GM12864 (cell line): ENCODE data around the gene EIF4B.

Experiments used
- DNase-seq: peaks from one replicate; pipeline ENCODE4 v3.0.0-alpha.2; 2011; ENCODE audit warnings: low read depth
- H3K4me3 ChIP-seq: 2 replicates; pipeline ENCODE4 v1.5.1; 2011; ENCODE audit warnings: mild to moderate bottlenecking, low read depth, low read length, control low read depth
- TF ChIP-seq, protein P1 (sequence below): IDR thresholded peaks from 2 replicates; pipeline ENCODE4 v1.5.1; 2011; ENCODE audit warnings: low read depth, mild to moderate bottlenecking, moderate library complexity, low read length, control low read depth, inconsistent platforms; ENCODE audit errors: missing control alignments

EIF4B gene

DNA sequence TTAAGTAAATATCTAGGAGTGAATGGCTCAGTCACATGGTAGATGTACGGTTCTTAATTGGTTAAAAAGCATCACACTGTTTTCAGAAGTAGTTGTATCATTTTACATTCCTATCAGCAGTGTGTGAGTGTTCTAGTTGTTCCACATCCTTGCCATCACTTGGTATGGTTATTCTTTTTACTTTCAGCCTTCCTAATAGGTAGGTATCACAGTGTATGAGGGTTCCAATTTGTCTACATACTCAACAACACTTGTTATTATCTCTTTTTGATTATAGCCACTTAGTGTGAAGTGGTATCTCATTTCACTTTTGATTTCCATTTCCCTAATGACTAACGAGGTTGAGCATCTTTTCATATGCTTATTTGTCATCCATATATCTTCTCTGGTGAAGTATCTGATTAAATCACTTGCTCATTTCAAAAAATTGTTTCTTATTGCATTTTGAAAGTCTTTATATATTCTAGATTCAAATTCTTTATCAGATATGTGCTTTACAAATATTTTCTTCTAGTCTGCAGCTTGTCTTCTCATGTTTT lies 76.5 kb downstream of the EIF4B start:
- H3K4me3 ChIP-seq, result no peak overlapping the region
- no peak for DNase-seq
- TF ChIP-seq, protein P1, sequence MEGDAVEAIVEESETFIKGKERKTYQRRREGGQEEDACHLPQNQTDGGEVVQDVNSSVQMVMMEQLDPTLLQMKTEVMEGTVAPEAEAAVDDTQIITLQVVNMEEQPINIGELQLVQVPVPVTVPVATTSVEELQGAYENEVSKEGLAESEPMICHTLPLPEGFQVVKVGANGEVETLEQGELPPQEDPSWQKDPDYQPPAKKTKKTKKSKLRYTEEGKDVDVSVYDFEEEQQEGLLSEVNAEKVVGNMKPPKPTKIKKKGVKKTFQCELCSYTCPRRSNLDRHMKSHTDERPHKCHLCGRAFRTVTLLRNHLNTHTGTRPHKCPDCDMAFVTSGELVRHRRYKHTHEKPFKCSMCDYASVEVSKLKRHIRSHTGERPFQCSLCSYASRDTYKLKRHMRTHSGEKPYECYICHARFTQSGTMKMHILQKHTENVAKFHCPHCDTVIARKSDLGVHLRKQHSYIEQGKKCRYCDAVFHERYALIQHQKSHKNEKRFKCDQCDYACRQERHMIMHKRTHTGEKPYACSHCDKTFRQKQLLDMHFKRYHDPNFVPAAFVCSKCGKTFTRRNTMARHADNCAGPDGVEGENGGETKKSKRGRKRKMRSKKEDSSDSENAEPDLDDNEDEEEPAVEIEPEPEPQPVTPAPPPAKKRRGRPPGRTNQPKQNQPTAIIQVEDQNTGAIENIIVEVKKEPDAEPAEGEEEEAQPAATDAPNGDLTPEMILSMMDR, result no peak

DNA sequence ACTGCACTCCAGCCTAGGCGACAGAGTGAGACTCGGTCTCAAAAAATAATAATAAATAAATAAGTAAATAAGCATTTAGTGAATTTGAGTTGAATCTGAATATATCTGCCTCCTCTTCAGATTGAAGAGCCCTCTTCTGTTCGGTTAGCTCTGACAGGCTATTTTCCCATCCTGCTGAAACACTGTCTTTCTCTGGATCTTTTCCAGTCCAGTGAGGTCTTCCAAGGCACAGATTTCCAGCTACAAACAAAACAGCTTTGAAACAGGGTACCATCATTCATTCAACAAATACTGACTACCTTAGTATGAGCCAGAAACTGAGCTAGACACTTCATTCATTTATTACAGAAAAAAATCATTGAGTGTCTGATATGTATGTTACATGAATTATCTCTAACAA lies 80.1 kb downstream of the EIF4B start:
- no peak overlapping the region for H3K4me3 ChIP-seq
- TF ChIP-seq, protein P1, result no peak
- DNase-seq, result no peak

DNA sequence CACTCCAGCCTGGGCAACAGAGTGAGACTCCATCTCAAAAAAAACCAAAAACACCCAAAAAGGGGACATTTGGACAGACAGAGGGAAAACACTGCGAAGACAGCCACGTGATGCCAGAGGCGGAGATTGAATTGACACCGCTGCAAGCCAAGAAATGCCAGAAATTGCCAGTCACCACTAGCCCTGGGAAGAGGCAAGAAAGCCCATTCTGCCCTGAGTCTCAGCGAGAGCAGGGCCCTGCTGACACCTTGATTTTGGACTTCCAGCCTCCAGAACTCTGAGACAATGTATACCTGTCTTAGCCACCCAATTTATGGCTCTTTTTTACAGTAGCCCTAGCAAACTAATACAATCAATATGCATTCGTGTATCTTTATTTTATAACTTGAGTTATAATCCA lies 83.8 kb downstream of the EIF4B start:
- H3K4me3 ChIP-seq, result no peak overlapping the region
- no peak for DNase-seq
- TF ChIP-seq, protein P1, result no peak

DNA sequence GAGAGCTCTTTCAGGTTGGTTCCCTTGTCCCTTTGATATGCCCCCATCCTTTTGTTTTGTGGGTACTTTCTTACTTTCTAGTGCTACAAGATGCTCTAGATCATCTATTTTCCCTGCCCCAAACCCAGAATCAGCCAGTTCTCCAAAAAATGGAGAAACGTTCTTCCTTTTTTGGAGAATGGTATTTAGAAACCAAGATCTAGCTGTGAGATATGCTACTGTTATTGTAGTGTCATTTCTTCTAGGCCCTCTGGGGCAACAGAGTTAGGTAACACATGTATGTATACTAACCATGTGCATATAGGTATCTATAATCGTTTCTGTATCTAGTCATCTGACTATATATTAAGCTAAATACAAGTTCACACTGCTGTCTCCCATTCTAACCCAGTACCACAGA lies 84.3 kb downstream of the EIF4B start:
- TF ChIP-seq, protein P1, result no peak
- DNase-seq, result no peak
- H3K4me3 ChIP-seq, result no peak overlapping the region

DNA sequence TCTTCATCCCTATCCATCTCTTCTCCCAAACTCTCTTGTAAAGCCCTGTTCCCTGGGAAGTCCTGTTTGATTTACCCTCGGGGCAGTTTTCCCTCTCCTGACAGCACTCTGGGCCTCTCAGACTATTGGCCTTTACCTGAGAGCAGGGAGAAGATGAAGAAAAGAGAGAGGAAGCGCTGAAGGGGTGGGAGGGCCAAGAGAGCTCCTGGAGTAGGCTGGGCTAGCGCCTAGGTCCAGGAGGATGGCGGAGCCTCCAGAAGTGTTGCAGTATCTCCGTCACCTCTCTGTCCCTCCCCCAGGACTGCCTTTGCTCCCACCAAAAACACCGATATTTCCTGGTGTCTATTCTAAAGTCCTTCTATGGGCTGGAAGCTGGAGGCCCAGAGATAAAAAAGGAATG lies 85.5 kb downstream of the EIF4B start:
- TF ChIP-seq, protein P1, result no peak
- DNase-seq, result no peak
- H3K4me3 ChIP-seq, result no peak overlapping the region
